NCI-H2107 (cell line): ENCODE data around the gene TEKTIP1.

ENCODE experiments used
- DNase-seq: peaks from one replicate; lab custom pipeline; 2025; lab: John Stamatoyannopoulos, UW

The TEKTIP1 gene

DNA sequence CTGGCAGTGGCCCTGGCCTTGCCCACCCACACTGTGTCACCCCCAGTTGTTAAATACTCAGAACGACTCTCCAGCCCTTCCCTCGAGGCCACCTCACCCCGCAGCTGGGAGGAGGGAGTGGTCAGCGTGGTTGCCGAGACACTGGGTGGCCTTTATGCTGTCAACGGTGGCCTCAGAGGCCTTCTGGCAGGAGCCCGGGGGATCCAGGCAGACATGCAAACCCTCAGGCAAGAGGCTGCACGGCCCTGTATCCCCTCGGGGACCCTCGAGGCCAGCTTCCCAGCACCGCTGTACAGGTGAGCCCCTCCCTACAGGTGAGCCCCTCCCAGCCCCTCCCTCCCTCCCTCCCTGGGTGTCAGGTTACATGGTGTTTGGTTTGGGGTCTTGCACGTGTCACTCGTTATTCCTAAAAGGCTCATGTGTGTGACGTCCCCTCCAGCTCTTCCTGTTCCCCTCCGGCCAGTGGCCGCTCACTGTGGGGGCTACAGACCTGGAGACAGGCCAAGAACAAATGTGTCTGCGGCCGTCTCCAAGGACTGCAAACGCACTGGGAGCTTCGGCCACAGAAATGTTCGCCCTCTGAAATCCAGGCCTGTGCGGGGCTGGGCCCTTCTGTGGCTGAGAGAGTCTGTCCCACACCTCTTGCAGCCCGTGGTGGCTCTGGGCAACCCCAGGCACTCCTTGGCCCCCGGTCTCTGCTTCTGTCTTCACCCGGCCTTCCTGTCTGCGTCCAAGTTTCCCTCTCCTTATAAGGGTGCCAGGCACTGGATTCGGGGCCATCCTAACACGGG lies at the start of gene TEKTIP1:
Gene TEKTIP1, plus strand, starts transcription at position 210 of the 791 bp plus-strand sequence. Its CDS starts 4 bp downstream, at position 214.
- no peak for DNase-seq

GRCh38 chr19:3491396-3492119 lies 47.4 kb upstream of the TEKTIP1 start:
- DNase-seq = no peak

DNA sequence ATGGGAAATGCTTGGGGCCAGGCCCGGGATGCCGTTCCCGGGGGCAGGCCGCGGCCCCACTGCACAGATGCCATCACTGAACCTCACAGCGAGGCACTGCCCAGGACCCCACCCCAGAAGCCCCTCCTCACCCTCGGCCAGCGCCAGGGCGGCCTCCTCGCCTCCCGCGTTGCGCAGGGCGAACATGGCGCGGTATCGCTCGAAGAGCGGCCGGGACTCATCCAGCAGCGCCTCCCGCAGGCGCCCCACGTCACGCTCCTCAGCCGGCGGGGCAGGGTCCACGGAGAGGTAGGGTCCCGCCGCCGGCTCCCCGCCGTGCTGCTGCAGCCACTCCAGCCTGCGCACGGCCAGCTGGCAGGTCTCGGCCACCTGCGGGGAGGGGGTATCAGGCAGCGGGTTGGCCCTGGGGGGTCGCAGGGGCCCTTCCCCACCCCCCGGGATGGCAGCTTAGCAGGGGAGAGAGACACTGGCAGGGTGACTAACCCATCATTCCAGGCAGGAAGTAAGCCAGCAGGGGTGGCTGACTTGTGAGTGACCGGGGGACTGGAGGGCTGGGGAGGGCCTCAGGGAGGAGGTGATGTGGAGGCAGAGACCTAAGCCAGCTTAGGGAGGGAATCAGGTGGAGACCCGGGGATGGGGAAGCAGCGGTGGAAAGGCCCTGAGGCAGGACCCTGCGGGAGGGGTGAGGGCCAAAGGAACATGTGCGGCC lies 46.7 kb upstream of the TEKTIP1 start:
- no peak for DNase-seq

DNA sequence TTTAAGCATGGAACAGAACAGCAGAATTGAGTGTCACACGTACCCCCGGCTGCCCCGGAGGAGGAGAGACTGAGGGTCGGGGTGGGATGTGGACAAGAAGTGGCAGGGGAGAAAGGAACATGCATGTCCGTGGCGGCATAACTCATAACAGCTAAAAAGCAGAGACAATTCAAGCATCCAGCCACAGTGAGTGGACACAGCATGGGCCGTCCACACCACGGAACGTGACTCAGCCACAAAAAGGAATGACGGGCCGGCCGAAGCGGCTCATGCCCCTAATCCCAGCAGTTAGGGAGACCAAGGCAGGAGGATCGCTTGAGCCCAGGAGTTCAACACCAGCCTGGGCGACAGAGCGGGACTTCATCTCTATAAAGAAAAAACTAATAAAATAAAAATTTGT lies 46.1 kb upstream of the TEKTIP1 start:
- DNase-seq = no peak

DNA sequence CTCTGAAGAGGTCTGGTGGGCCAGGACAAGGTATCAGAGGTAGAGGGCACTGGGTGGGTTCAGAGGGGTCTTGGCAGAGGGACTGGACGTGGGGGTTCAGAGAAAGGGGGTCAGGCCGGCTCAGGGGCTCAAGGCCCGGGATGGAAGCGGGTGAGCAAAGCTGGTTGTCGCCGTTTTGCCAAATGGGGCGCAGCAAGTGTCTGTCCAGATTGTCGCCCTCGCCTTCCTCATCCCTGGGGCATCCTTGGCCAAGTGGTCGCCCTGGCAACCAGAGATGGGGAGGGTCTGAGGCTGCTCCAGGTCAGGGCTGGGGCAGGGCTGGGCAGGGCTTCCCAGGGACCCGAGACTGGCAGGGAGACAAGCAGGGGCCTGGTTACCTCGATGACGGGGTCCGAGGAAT lies 45.3 kb upstream of the TEKTIP1 start:
- DNase-seq = no peak

DNA sequence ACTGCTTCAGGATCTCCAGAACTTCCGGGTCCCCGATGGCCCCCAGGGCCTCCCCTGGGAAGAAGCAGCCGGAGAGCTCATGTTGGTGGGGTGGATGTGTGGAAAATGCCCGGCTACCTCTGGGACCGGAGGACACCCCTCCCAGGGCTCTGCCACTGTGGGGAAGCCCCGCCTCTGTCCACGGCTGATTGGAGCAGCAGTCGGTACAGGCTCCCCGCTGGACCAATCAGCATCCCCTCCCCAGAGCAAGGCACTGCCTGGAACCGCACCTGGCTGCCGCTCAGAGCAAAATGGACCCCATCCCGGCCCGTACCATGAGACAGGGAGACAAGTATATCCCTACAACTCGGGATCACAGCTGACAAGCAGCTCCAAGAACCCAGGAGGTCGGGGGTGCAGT lies 44.9 kb upstream of the TEKTIP1 start:
- no peak for DNase-seq

DNA sequence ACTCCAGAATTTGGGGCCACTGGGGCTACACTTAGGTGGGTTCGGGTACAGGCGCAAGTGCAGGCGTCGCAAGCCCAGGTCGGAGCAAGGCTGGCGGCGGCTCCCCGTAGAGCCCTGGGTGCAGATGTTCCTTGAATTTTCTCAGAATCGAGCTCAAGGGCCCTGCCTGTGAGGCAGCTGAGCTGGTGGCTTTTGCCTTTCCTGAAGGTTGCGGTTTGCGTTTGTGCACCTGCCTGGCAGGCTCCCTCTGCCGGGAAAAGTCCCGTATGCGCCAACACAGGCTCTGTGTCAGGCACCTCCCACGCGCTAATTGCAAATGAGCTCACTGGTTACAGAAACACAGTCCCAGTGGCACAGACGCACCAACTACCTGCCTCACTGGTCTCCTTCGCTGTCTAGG lies 44.4 kb upstream of the TEKTIP1 start:
- peak; percentile 87 for DNase-seq

DNA sequence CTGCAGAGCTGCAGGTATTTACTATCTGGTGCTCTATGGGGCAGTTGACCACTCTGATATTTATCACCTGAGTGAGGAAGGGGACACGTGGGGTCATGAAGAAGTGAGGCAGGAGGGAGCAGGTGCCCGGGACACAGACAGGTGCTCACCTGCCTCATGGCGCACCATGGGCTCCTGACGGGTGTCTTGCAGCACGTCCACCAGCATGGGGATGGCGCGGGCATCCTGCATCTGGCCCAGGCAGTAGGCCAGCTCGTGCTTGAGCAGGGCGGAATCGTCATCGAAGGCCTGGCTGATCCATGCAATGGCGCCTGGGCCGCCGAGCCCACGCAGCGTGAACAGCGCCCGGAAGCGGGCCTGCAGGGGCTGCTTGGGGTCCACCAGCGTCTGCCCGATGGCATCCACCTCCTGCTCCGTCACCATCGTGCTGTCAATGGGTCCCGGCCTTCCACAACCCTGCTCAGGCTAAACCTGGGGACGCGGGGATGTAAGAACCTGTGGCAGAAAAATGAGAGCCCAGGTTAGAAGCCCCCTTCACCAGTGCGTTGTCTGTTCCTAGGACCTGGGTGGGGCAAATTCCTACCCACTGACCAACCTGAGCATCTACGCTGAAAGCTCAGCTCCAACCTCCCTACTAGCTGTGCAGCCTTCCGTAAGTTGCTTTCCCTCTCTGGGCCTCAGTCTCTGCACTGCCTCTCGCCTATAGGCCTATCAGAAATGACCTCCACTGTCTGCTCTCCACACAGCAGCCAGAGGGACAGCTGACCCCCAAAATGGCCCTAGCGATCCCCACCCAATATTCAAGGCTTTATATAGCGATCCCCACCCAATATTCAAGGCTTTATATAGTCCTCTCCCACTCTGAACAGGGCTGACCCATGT lies 42.3 kb upstream of the TEKTIP1 start:
- no peak for DNase-seq

GRCh38 chr19:3497757-3498520 lies 41.0 kb upstream of the TEKTIP1 start:
- no peak for DNase-seq

- no peak for DNase-seq
Observed at GRCh38 chr19:3499738-3500428, 39.1 kb upstream of the TEKTIP1 start.

- peak; percentile 92 for DNase-seq
Observed at GRCh38 chr19:3500429-3501101, 38.4 kb upstream of the TEKTIP1 start, which contains the start of gene DOHH. TSS of gene DOHH (minus strand) at chr19:3500674. CDS start at chr19:3496814, 3,860 bp downstream.

DNA sequence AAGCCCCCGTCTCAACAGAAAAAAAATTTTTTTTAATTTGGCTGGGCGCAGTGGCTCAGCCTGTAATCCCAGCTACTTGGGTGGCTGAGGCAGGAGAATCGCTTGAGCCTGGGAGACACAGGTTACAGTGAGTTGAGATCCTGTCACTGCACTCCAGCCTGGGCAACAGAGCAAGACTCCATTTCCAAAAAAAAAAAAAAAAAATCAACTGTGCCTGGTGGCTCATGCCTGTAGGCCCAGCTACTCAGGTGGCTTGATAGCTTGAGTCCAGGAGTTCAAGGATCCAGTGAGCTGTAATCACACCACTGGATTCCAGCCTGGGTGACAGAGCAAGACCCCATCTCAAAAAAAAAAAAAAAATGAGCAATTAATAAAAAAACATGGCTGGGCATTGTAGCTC lies 37.2 kb upstream of the TEKTIP1 start:
- DNase-seq = no peak

DNA sequence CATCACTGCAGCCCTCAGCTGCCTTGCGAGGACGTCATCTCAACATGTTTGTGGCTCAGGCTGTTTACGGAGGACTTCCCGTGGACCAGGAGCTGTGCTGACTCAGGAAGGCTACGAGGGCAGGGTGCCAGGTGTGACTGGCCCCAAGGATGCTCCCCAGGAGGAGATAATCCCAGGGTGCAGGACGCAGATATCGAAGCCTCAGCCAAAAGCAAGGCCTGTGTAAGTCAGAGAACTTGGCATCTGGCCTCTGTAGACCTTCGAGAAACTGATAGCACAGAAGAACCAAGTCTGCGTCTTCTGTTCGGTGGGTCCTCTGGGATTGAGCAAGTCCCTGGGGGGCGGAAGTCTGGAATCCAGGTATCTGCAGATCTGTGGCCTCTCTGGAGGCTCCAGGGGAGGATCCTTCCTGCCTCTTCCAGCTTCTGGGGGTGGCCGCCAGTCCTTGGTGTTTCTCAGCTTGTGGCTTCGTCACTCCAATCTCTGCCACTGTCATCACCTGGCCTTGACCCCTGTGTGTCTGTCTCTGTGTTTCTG lies 35.9 kb upstream of the TEKTIP1 start:
- no peak for DNase-seq

DNA sequence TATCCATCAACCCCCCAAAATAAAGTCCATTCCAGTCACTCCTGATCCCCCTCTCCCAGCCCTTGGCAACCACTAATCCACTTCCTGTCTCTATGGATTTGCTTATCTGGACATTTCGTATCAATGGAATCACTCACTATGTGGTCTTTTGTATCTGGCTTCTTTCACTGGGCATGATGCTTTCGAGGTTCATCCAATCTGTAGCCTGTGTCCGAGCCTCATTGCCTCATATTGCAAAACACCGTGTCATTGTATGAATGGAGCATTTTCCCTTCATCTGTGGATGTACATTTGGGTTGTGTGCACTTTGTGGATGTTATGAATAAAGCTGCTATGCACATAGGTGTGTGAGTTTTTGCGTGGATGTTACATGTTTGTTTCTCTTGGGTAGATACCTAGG lies 34.2 kb upstream of the TEKTIP1 start:
- no peak for DNase-seq

GRCh38 chr19:3505598-3506383 lies 33.2 kb upstream of the TEKTIP1 start, which contains the start of gene FZR1:
TSS of gene FZR1 (plus strand) at chr19:3506311. CDS start at chr19:3522990, 16,679 bp downstream.
- DNase-seq = peak; percentile 95

DNA sequence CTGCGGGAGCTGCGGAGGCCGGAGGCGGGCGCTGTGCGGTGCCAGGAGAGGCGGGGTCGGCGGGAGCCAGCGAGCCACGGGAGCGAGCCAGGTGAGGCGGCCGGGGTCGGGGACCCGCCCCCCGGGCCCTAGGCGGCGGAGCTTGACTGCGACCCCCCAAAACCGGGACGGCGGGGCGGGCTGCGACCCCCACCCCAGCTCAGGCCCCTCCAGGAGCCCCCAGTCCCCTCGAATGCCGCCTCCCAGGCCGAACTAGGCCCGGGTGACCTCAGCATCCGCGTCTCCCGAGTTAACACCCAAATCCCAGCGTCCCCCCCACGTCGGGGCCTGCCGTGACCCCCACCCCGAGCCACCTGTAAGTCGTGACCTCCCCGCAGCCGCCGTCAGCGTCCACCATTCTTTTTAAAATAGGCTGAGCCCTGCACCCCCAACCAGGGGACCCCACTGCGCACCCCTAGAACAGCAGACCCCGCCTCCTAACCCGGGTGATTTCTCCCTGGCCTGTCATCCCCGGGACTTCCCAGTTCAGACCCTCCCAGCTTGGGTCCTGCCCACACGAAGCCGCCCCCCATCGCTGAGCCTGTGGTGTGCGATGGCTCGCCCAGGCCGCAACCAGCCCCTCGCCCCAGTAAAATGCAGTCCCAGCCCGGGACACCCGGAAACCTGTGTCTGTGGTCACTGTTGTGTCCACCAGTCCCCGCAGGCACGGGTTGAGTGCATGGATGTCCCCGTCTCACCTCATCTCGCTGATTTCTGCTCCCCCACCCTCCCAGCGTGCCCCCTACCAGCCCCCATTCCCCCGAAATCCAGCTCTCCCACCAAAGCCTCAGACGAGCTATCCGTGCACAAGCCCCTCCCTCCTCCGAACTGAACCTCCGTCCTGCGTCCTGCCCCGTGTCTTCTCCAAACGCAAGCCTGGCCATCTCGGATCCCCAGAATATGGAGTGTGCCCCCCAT lies 32.3 kb upstream of the TEKTIP1 start:
- no peak for DNase-seq

DNA sequence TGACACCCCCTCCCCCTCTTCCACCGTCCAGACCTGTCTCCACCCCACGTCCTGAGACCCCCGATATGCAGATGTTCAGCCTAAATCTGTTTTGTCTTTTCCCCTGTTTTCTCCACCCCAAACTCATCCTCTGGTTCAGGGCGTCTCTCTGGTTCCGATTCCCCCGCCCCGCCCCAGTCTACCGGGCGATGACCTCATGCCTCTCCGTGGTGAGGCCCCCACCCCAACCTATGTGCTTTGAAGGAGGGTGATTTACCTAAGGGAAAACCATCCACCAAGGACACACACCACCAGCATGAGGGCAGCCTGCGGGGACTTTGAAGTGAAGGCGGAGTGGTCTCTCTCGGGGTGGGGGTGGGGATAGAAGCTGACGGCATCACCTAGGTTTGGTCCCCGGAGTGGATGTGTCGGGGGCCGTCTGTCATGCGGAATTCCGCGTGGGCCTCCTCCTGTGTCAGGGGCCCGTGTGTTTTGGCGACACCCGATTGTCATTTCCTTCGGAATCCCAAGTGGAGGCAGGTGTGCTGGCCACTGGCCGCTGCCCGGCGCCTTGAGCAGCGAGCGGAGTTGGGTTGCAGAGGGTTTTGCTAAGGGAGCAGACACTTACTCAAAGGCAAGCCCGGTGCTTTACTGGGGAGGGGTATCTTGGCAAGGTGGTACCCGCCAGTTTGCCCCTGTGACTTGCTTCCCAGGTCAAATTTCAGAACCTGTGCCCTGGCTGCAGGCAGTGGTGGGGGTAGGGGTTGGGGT lies 31.4 kb upstream of the TEKTIP1 start:
- no peak for DNase-seq
